Measurements from ENCODE around the gene SREK1.

- TF ChIP-seq SP1 (IDR thresholded peaks at IDR 0.05) (no peak), NFRKB (IDR thresholded peaks at IDR 0.05) (no peak), FOXM1 (IDR thresholded peaks at IDR 0.05; ENCODE audit: borderline replicate concordance) (no peak)
- TF ChIP-seq, protein P1, sequence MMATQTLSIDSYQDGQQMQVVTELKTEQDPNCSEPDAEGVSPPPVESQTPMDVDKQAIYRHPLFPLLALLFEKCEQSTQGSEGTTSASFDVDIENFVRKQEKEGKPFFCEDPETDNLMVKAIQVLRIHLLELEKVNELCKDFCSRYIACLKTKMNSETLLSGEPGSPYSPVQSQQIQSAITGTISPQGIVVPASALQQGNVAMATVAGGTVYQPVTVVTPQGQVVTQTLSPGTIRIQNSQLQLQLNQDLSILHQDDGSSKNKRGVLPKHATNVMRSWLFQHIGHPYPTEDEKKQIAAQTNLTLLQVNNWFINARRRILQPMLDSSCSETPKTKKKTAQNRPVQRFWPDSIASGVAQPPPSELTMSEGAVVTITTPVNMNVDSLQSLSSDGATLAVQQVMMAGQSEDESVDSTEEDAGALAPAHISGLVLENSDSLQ (IDR thresholded peaks at IDR 0.05) = no peak
Observed at GRCh38 chr5:66178799-66179198, 34.7 kb downstream of the SREK1 start.

Data from HEK293T (cell line).